ENCODE measurements around the gene KCTD15.

DNA sequence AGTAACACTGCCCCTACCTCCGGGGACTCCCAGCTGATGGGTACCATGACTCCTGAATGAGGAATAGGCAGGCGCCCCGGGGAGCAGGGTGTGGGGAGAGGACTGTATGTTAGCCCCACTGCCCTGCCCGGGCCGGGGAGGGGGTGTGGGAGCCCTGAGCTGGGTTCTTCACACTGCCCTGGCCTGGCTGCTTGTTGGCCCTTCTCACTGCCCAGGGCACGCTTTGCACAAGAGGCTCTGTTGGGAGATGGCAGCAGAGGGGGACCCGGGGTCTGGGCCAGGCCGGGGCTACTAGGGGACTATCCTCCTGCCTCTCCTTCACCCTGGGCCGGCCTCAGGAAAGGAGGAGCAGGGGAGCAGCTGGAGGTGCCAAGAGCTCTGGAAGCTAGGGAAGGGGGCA, 19.3 kb upstream of the KCTD15 start:
- TF ChIP-seq SIN3A (IDR thresholded peaks at IDR 0.05; ENCODE audit: borderline replicate concordance, insufficient read depth, low read length) (no peak), POLR2AphosphoS5 (IDR thresholded peaks at IDR 0.05; ENCODE audit: low read depth, low read length) (no peak)
- TF ChIP-seq, protein P1, sequence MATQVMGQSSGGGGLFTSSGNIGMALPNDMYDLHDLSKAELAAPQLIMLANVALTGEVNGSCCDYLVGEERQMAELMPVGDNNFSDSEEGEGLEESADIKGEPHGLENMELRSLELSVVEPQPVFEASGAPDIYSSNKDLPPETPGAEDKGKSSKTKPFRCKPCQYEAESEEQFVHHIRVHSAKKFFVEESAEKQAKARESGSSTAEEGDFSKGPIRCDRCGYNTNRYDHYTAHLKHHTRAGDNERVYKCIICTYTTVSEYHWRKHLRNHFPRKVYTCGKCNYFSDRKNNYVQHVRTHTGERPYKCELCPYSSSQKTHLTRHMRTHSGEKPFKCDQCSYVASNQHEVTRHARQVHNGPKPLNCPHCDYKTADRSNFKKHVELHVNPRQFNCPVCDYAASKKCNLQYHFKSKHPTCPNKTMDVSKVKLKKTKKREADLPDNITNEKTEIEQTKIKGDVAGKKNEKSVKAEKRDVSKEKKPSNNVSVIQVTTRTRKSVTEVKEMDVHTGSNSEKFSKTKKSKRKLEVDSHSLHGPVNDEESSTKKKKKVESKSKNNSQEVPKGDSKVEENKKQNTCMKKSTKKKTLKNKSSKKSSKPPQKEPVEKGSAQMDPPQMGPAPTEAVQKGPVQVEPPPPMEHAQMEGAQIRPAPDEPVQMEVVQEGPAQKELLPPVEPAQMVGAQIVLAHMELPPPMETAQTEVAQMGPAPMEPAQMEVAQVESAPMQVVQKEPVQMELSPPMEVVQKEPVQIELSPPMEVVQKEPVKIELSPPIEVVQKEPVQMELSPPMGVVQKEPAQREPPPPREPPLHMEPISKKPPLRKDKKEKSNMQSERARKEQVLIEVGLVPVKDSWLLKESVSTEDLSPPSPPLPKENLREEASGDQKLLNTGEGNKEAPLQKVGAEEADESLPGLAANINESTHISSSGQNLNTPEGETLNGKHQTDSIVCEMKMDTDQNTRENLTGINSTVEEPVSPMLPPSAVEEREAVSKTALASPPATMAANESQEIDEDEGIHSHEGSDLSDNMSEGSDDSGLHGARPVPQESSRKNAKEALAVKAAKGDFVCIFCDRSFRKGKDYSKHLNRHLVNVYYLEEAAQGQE (IDR thresholded peaks at IDR 0.05; ENCODE audit: insufficient read depth in 1 of 2, low read depth in 2 of 2, low read length in 2 of 2) = no peak

All from PFSK-1 (cell line).